ENCODE results near the gene SMARCB1. TPM values are rescaled to one million over a fixed set of nuclear protein-coding genes. Genes with fewer than 3 reads are reported as not detected.
A peak's percentile ranks its signal among the peaks of the same experiment; 100 is the strongest.

SMARCB1 gene
- total and polyA plus RNA-seq, 5 donors from 2014 or later = 28.3 to 58.4 (median 30.6) TPM

GRCh38 chr22:23763579-23763945 is 23.2 kb upstream of the SMARCB1 start:
- Histone ChIP-seq H3K4me3 (ENCODE audit: low read depth, low read length) (peak overlapping the region; percentile 44), H3K36me3 (ENCODE audit: control insufficient read depth, insufficient read depth, low read length) (no peaks in the 10 kb centered on the region), H3K9me3 (ENCODE audit: control insufficient read depth in 2 of 2, low read length in 2 of 2) (no peaks in the 10 kb centered on the region), H3K27me3 (ENCODE audit: control insufficient read depth, insufficient read depth, low read length) (no peaks in the 10 kb centered on the region), H3K4me1 (ENCODE audit: control insufficient read depth, insufficient read depth, low read length, poor library complexity, severe bottlenecking) (peaks cover 38% of the 10 kb centered on the region), H3K27ac (ENCODE audit: insufficient read depth, low read length, poor library complexity, severe bottlenecking) (peak overlapping the region; percentile 26)
- no peaks in the 10 kb centered on the region for H3K9me3 Mint-ChIP-seq
- peak overlapping the region; percentile 70 to 88 (median 83) for H3K4me3 Mint-ChIP-seq
- H3K27ac Mint-ChIP-seq = peak overlapping the region in 2 of 3 donors; percentile 38 to 62
- no peaks in the 10 kb centered on the region for H3K36me3 Mint-ChIP-seq
- ATAC-seq (ENCODE audit: low read depth in 2 of 2) = peak; percentile 50 to 52
- peak in 2 of 3 donors; percentile 45 to 55 for DNase-seq
- H3K4me1 Mint-ChIP-seq = peaks cover 0 to 42% (median 4%) of the 10 kb centered on the region in 4 donors
- H3K27me3 Mint-ChIP-seq = no peaks in the 10 kb centered on the region

GRCh38 chr22:23763954-23764353 is 22.8 kb upstream of the SMARCB1 start:
- no peak for DNase-seq

GRCh38 chr22:23764899-23765881 is 21.6 kb upstream of the SMARCB1 start:
- Mint-ChIP-seq H3K36me3 (no peaks in the 10 kb centered on the region), H3K9me3 (no peaks in the 10 kb centered on the region), H3K27ac (no peak overlapping the region), H3K4me3 (peak overlapping the region; percentile 64 to 86 (median 72)), H3K27me3 (peaks cover 5% of the 10 kb centered on the region), H3K4me1 (peaks cover 0 to 42% (median 4%) of the 10 kb centered on the region in 4 donors)
- DNase-seq (no peak), ATAC-seq (ENCODE audit: low read depth in 2 of 2) (no peak)
- no peaks in the 10 kb centered on the region for H3K27me3 ChIP-seq (ENCODE audit: control insufficient read depth, insufficient read depth, low read length)
- H3K36me3 ChIP-seq (ENCODE audit: control insufficient read depth, insufficient read depth, low read length) = no peaks in the 10 kb centered on the region
- H3K27ac ChIP-seq (ENCODE audit: insufficient read depth, low read length, poor library complexity, severe bottlenecking) = no peak overlapping the region
- no peak overlapping the region for H3K4me3 ChIP-seq (ENCODE audit: low read depth, low read length)
- H3K4me1 ChIP-seq (ENCODE audit: control insufficient read depth, insufficient read depth, low read length, poor library complexity, severe bottlenecking) = peaks cover 38% of the 10 kb centered on the region
- no peaks in the 10 kb centered on the region for H3K9me3 ChIP-seq (ENCODE audit: control insufficient read depth in 2 of 2, low read length in 2 of 2)

More at GRCh38 chr22:23763954-23764353, 22.8 kb upstream of the SMARCB1 start:
- H3K9me3 Mint-ChIP-seq = no peaks in the 10 kb centered on the region
- H3K4me1 Mint-ChIP-seq = peaks cover 0 to 42% (median 4%) of the 10 kb centered on the region in 4 donors
- peak overlapping the region; percentile 70 to 88 (median 83) for H3K4me3 Mint-ChIP-seq
- Histone ChIP-seq H3K4me1 (ENCODE audit: control insufficient read depth, insufficient read depth, low read length, poor library complexity, severe bottlenecking) (peaks cover 38% of the 10 kb centered on the region), H3K4me3 (ENCODE audit: low read depth, low read length) (no peak overlapping the region), H3K27me3 (ENCODE audit: control insufficient read depth, insufficient read depth, low read length) (no peaks in the 10 kb centered on the region), H3K9me3 (ENCODE audit: control insufficient read depth in 2 of 2, low read length in 2 of 2) (no peaks in the 10 kb centered on the region), H3K27ac (ENCODE audit: insufficient read depth, low read length, poor library complexity, severe bottlenecking) (no peak overlapping the region), H3K36me3 (ENCODE audit: control insufficient read depth, insufficient read depth, low read length) (no peaks in the 10 kb centered on the region)
- H3K27ac Mint-ChIP-seq = peak overlapping the region in 1 of 3 donors; percentile 38
- ATAC-seq (ENCODE audit: low read depth in 2 of 2) = no peak
- H3K36me3 Mint-ChIP-seq = no peaks in the 10 kb centered on the region
- peaks cover 3% of the 10 kb centered on the region for H3K27me3 Mint-ChIP-seq

GRCh38 chr22:23767303-23767672 is 19.5 kb upstream of the SMARCB1 start:
- Mint-ChIP-seq H3K27ac (peak overlapping the region in 1 of 3 donors; percentile 54), H3K27me3 (peaks cover 7% of the 10 kb centered on the region), H3K4me3 (peak overlapping the region; percentile 78 to 88 (median 82)), H3K4me1 (peaks cover 0 to 49% (median 8%) of the 10 kb centered on the region in 4 donors), H3K36me3 (no peaks in the 10 kb centered on the region), H3K9me3 (no peaks in the 10 kb centered on the region)
- ATAC-seq (ENCODE audit: low read depth in 2 of 2) (no peak), DNase-seq (no peak)
- Histone ChIP-seq H3K9me3 (ENCODE audit: control insufficient read depth in 2 of 2, low read length in 2 of 2) (no peaks in the 10 kb centered on the region), H3K36me3 (ENCODE audit: control insufficient read depth, insufficient read depth, low read length) (no peaks in the 10 kb centered on the region), H3K4me1 (ENCODE audit: control insufficient read depth, insufficient read depth, low read length, poor library complexity, severe bottlenecking) (peaks cover 44% of the 10 kb centered on the region), H3K4me3 (ENCODE audit: low read depth, low read length) (peak overlapping the region; percentile 53), H3K27me3 (ENCODE audit: control insufficient read depth, insufficient read depth, low read length) (no peaks in the 10 kb centered on the region), H3K27ac (ENCODE audit: insufficient read depth, low read length, poor library complexity, severe bottlenecking) (no peak overlapping the region)

- Mint-ChIP-seq H3K36me3 (no peaks in the 10 kb centered on the region), H3K27ac (peak within 1 kb of the TSS in 2 of 3 donors; percentile 31 to 54), H3K9me3 (no peaks in the 10 kb centered on the region), H3K4me1 (peaks cover 0 to 45% (median 7%) of the 10 kb centered on the region in 4 donors), H3K4me3 (peak within 1 kb of the TSS; percentile 81 to 88 (median 84)), H3K27me3 (peaks cover 9% of the 10 kb centered on the region)
- Histone ChIP-seq H3K27me3 (ENCODE audit: control insufficient read depth, insufficient read depth, low read length) (no peaks in the 10 kb centered on the region), H3K9me3 (ENCODE audit: control insufficient read depth in 2 of 2, low read length in 2 of 2) (no peaks in the 10 kb centered on the region), H3K36me3 (ENCODE audit: control insufficient read depth, insufficient read depth, low read length) (no peaks in the 10 kb centered on the region), H3K4me3 (ENCODE audit: low read depth, low read length) (peak within 1 kb of the TSS; percentile 53), H3K27ac (ENCODE audit: insufficient read depth, low read length, poor library complexity, severe bottlenecking) (peak within 1 kb of the TSS; percentile 23), H3K4me1 (ENCODE audit: control insufficient read depth, insufficient read depth, low read length, poor library complexity, severe bottlenecking) (peaks cover 43% of the 10 kb centered on the region)
- peak; percentile 69 to 82 (median 71) for DNase-seq
- peak; percentile 68 to 70 for ATAC-seq (ENCODE audit: low read depth in 2 of 2)
These were observed 18.9 kb upstream of the SMARCB1 start, which contains the start of gene CHCHD10 for GRCh38 chr22:23767673-23768548. TSS of gene CHCHD10 (minus strand) at chr22:23767972. CDS start at chr22:23767874, 98 bp downstream.

- DNase-seq = no peak
- Mint-ChIP-seq H3K27me3 (peaks cover 16% of the 10 kb centered on the region), H3K27ac (peak overlapping the region in 1 of 3 donors; percentile 43), H3K9me3 (peaks cover 0 to 2% (median 0%) of the 10 kb centered on the region in 7 donors), H3K4me1 (peaks cover 5 to 37% (median 12%) of the 10 kb centered on the region in 4 donors), H3K4me3 (peak overlapping the region; percentile 27 to 79 (median 54)), H3K36me3 (no peaks in the 10 kb centered on the region)
- no peaks in the 10 kb centered on the region for H3K9me3 ChIP-seq (ENCODE audit: control insufficient read depth in 2 of 2, low read length in 2 of 2)
- no peak overlapping the region for H3K4me3 ChIP-seq (ENCODE audit: low read depth, low read length)
- H3K36me3 ChIP-seq (ENCODE audit: control insufficient read depth, insufficient read depth, low read length) = no peaks in the 10 kb centered on the region
- no peak for ATAC-seq (ENCODE audit: low read depth in 2 of 2)
- peaks cover 34% of the 10 kb centered on the region for H3K4me1 ChIP-seq (ENCODE audit: control insufficient read depth, insufficient read depth, low read length, poor library complexity, severe bottlenecking)
- no peaks in the 10 kb centered on the region for H3K27me3 ChIP-seq (ENCODE audit: control insufficient read depth, insufficient read depth, low read length)
- no peak overlapping the region for H3K27ac ChIP-seq (ENCODE audit: insufficient read depth, low read length, poor library complexity, severe bottlenecking)
These were observed 17.3 kb upstream of the SMARCB1 start for GRCh38 chr22:23769321-23769965.

- Mint-ChIP-seq H3K36me3 (no peaks in the 10 kb centered on the region), H3K4me3 (peak overlapping the region in 3 of 4 donors; percentile 41 to 76 (median 58)), H3K9me3 (peaks cover 0 to 2% (median 0%) of the 10 kb centered on the region in 7 donors), H3K27me3 (peaks cover 16% of the 10 kb centered on the region), H3K4me1 (peaks cover 3 to 20% (median 11%) of the 10 kb centered on the region in 4 donors), H3K27ac (peak overlapping the region in 1 of 3 donors; percentile 82)
- Histone ChIP-seq H3K4me3 (ENCODE audit: low read depth, low read length) (no peak overlapping the region), H3K4me1 (ENCODE audit: control insufficient read depth, insufficient read depth, low read length, poor library complexity, severe bottlenecking) (peaks cover 26% of the 10 kb centered on the region), H3K27me3 (ENCODE audit: control insufficient read depth, insufficient read depth, low read length) (no peaks in the 10 kb centered on the region), H3K27ac (ENCODE audit: insufficient read depth, low read length, poor library complexity, severe bottlenecking) (no peak overlapping the region), H3K9me3 (ENCODE audit: control insufficient read depth in 2 of 2, low read length in 2 of 2) (no peaks in the 10 kb centered on the region), H3K36me3 (ENCODE audit: control insufficient read depth, insufficient read depth, low read length) (no peaks in the 10 kb centered on the region)
- no peak for DNase-seq
- no peak for ATAC-seq (ENCODE audit: low read depth in 2 of 2)
These were observed 14.5 kb upstream of the SMARCB1 start for GRCh38 chr22:23772315-23772648.
